HCT116 (cell line): Measurements from ENCODE around the gene TAF4. TPM values are rescaled to one million over a fixed set of nuclear protein-coding genes. Genes with fewer than 3 reads are reported as not detected.
"Not testable (repeated sequence)": the region's sequence is repeated elsewhere in the genome, so short reads cannot be mapped to it uniquely, and the experiment has no call there.

ENCODE experiments used
- ATAC-seq: fragments of 200-7000 bp; cut with Tn5 transposase; 2 replicates; pipeline ENCODE4 v1.9.1; 2020; ENCODE audit warnings: mild to moderate bottlenecking, moderate library complexity
- BruUV-seq: library from RNA; stranded (reverse); fragments of 400-500 nt; replicated peaks from 2 replicates; lab custom pipeline; 2021; lab: Mats Ljungman, UMichigan
- CTCF ChIA-PET: fragments of 300-600 bp; sonication (Branson Sonifier 250); formaldehyde crosslinking; loops from one replicate; lab custom pipeline; 2021; ENCODE audit warnings: antibody characterized with exemption; lab: Charles Lee
- POLR2A ChIA-PET: fragments of 300-600, 350-600 bp; sonication (Branson Sonifier 250); formaldehyde crosslinking; loops from one replicate; lab custom pipeline; 2021; ENCODE audit warnings: antibody characterized with exemption; lab: Charles Lee
- RAD21 ChIA-PET, 2 experiments: fragments of 300-600 bp; sonication (Branson Sonifier 250); formaldehyde crosslinking; loops; one replicate each; lab custom pipeline; 2023; ENCODE audit warnings: low total read pairs in 2 of 2; ENCODE audit not compliant: uncharacterized antibody in 2 of 2, unreplicated experiment in 2 of 2, low non-redundant PET in 1 of 2; lab: Charles Lee
- DNase-seq: peaks from one replicate; pipeline ENCODE4 v3.0.0-alpha.2; 2010; ENCODE audit warnings: low read depth, low spot score
- H2AFZ ChIP-seq: fragments of 200-600 bp; shearing (Covaris generic), sonication (generic); 2 replicates; pipeline ENCODE4 v1.6.1; 2017; ENCODE audit warnings: low read depth, mixed run types, mixed read lengths, antibody characterized with exemption, low read length; ENCODE audit not compliant: poor library complexity, severe bottlenecking
- H3K27ac ChIP-seq: 2 replicates; pipeline ENCODE4 v1.5.1; 2012; ENCODE audit warnings: low read depth, low read length
- H3K27me3 ChIP-seq: fragments of 200-600 bp; sonication (generic); 2 replicates; pipeline ENCODE4 v1.6.1; 2016; ENCODE audit warnings: mixed run types, low read length, mixed read lengths; ENCODE audit not compliant: insufficient read depth
- H3K36me3 ChIP-seq, 2 experiments: fragments of 200-500 bp in 1 of 2; fragments of 200-600 bp in 1 of 2; sonication (Bioruptor generic) in 1 of 2; sonication (generic) in 1 of 2; 2 replicates each; pipeline versions ENCODE4 v1.5.1 to v1.6.1; 2014 to 2016; ENCODE audit warnings: low read length in 2 of 2, inconsistent platforms in 1 of 2, mixed read lengths in 1 of 2, mixed run types in 1 of 2; ENCODE audit not compliant: insufficient read depth in 2 of 2, control insufficient read depth in 1 of 2
- H3K4me1 ChIP-seq, 2 experiments: fragments of 200-600 bp in 1 of 2; sonication (generic) in 1 of 2; 2 replicates each; pipeline versions ENCODE4 v1.5.1 to v1.6.1; 2012 to 2017; ENCODE audit warnings: low read length in 2 of 2, inconsistent platforms in 1 of 2, mild to moderate bottlenecking in 1 of 2, mixed read lengths in 1 of 2, mixed run types in 1 of 2, moderate library complexity in 1 of 2; ENCODE audit not compliant: insufficient read depth in 2 of 2, control insufficient read depth in 1 of 2
- H3K4me2 ChIP-seq: fragments of 200-600 bp; sonication (generic); 2 replicates; pipeline ENCODE4 v1.6.1; 2017; ENCODE audit warnings: mixed run types, low read length, mixed read lengths
- H3K4me3 ChIP-seq, 2 experiments: fragments of 200-600 bp in 1 of 2; sonication (generic) in 1 of 2; replicated peaks in 1 of 2; 2 replicates each; pipeline ENCODE4 v1.5.1; 2011 to 2016; ENCODE audit warnings: low read length in 2 of 2, control low read depth in 1 of 2, low read depth in 1 of 2, mild to moderate bottlenecking in 1 of 2, mixed read lengths in 1 of 2, mixed run types in 1 of 2
- H3K79me2 ChIP-seq: fragments of 200-600 bp; sonication (generic); 2 replicates; pipeline ENCODE4 v1.6.1; 2017; ENCODE audit warnings: mild to moderate bottlenecking, mixed run types, low read length, moderate library complexity, mixed read lengths; ENCODE audit not compliant: insufficient read depth
- H3K9ac ChIP-seq: fragments of 200-600 bp; sonication (generic); 2 replicates; pipeline ENCODE4 v1.6.1; 2016; ENCODE audit warnings: low read length, mixed read lengths
- H3K9me2 ChIP-seq: fragments of 200-600 bp; sonication (generic), shearing (Covaris generic); 2 replicates; pipeline ENCODE4 v1.6.1; 2017; ENCODE audit warnings: mixed run types, mild to moderate bottlenecking, moderate library complexity; ENCODE audit not compliant: insufficient read depth
- H3K9me3 ChIP-seq, 2 experiments: fragments of 200-500 bp in 1 of 2; fragments of 200-600 bp in 1 of 2; sonication (Bioruptor generic) in 1 of 2; sonication (generic) in 1 of 2; 2 replicates each; pipeline ENCODE4 v1.6.1; 2014 to 2017; ENCODE audit warnings: low read length in 2 of 2, mixed read lengths in 2 of 2, inconsistent platforms in 1 of 2, low read depth in 1 of 2, mild to moderate bottlenecking in 1 of 2, mixed run types in 1 of 2, moderate library complexity in 1 of 2; ENCODE audit not compliant: control insufficient read depth in 1 of 2, insufficient read depth in 1 of 2
- H4K20me1 ChIP-seq: fragments of 200-600 bp; sonication (generic), shearing (Covaris generic); 2 replicates; pipeline ENCODE4 v1.6.1; 2017; ENCODE audit warnings: mixed run types, mild to moderate bottlenecking, moderate library complexity; ENCODE audit not compliant: insufficient read depth
- CBX3 ChIP-seq: IDR thresholded peaks from 2 replicates; pipeline ENCODE4 v1.6.1; 2012; ENCODE audit warnings: low read depth
- CEBPB ChIP-seq: IDR thresholded peaks from 2 replicates; pipeline ENCODE4 v1.6.1; 2012; ENCODE audit warnings: low read depth
- EGR1 ChIP-seq: IDR thresholded peaks from 2 replicates; pipeline ENCODE4 v1.6.1; 2012; ENCODE audit warnings: low read depth
- ELF1 ChIP-seq: IDR thresholded peaks from 2 replicates; pipeline ENCODE4 v1.6.1; 2012; ENCODE audit warnings: low read depth, borderline replicate concordance
- POLR2AphosphoS5 ChIP-seq: IDR thresholded peaks from 2 replicates; pipeline ENCODE4 v1.6.1; 2011; ENCODE audit warnings: mild to moderate bottlenecking, low read depth, low read length, moderate library complexity
- RAD21 ChIP-seq: IDR thresholded peaks from 2 replicates; pipeline ENCODE4 v1.6.1; 2012; ENCODE audit warnings: low read depth, mild to moderate bottlenecking
- SIN3A ChIP-seq: IDR thresholded peaks from 2 replicates; pipeline ENCODE4 v1.6.1; 2012; ENCODE audit warnings: low read depth
- SP1 ChIP-seq: IDR thresholded peaks from 2 replicates; pipeline ENCODE4 v1.6.1; 2012; ENCODE audit warnings: low read depth
- SRF ChIP-seq: IDR thresholded peaks from 2 replicates; pipeline ENCODE4 v1.6.1; 2012; ENCODE audit warnings: low read depth
- TCF7L2 ChIP-seq: IDR thresholded peaks from 2 replicates; pipeline ENCODE4 v1.7.0; 2011; ENCODE audit warnings: borderline replicate concordance, inconsistent platforms; ENCODE audit not compliant: insufficient read depth, insufficient read length; ENCODE audit errors: extremely low read depth
- ZFX ChIP-seq: fragments of 450-650 bp; IDR thresholded peaks from 2 replicates; pipeline ENCODE4 v1.6.1; 2017
- intact Hi-C: fragments of 100-400 bp; cut with micrococcal nuclease; formaldehyde crosslinking; loops from 2 replicates; pipeline ENCODE4 v1.10.0; 2022
- total RNA-seq: library from RNA; stranded (reverse); gene quantifications from one replicate; pipeline ENCODE4 v1.2.1, GENCODE V29; 2021; ENCODE audit not compliant: unreplicated experiment
- TF ChIP-seq, protein P1 (sequence below): IDR thresholded peaks from 2 replicates; pipeline ENCODE4 v1.6.1; 2012
- TF ChIP-seq, protein P2 (sequence below): IDR thresholded peaks from 2 replicates; pipeline ENCODE4 v1.6.1; 2011; ENCODE audit warnings: mild to moderate bottlenecking, low read length, moderate library complexity; ENCODE audit not compliant: insufficient replicate concordance; ENCODE audit errors: extremely low read depth
- TF ChIP-seq, protein P3 (sequence below): IDR thresholded peaks from 2 replicates; pipeline ENCODE4 v1.6.1; 2012; ENCODE audit warnings: low read depth

Gene TAF4
- total RNA-seq, 1 experiment from 2014 or later = 26.8 TPM

DNA sequence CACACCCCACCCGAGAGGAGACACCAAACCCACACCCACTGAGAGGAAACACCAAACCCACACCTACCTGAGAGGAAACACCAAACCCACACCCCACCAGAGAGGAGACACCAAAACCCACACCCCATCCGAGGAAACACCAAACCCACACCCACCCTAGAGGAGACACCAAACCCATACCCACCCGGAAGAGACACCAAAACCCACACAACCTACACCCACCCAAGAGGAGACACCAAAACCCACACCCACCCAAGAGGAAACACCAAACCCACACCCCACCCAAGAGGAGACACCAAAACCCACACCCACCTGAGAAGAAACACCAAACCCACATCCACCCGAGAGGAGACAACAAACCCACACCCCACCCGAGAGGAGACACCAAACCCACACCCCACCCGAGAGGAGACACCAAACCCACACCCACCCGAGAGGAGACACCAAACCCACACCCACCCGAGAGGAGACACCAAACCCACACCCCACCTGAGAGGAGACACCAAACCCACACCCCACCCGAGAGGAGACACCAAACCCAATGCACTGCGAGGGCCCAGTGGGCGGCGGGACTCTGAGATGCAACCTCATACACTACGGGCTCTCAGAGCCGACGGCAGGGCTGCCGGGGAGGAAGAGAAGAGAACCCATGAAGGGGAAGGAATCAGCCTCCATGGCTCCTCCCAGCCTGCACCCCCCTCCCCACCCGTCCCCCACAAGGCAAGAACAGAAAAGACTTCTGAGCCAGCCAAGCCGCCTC is 83.3 kb downstream of the TAF4 start:
- Histone ChIP-seq H3K9me3 (no peaks in the 10 kb centered on the region), H2AFZ (no peak overlapping the region), H3K79me2 (peaks cover 3% of the 10 kb centered on the region), H3K9me2 (no peaks in the 10 kb centered on the region), H4K20me1 (no peaks in the 10 kb centered on the region), H3K4me2 (no peak overlapping the region), H3K36me3 (peaks cover 0 to 4% of the 10 kb centered on the region in 2 experiments; a peak in 2 of 4 replicates), H3K9ac (no peak overlapping the region), H3K27ac (no peak overlapping the region), H3K27me3 (no peaks in the 10 kb centered on the region), H3K4me1 (no peaks in the 10 kb centered on the region), H3K4me3 (no peak overlapping the region)
- ChIA-PET POLR2A (no interaction called here), CTCF (no interaction called here), RAD21 (no interaction called here)
- no peak for TF ChIP-seq ELF1
- no peak for TF ChIP-seq POLR2AphosphoS5
- TF ChIP-seq, protein P1, sequence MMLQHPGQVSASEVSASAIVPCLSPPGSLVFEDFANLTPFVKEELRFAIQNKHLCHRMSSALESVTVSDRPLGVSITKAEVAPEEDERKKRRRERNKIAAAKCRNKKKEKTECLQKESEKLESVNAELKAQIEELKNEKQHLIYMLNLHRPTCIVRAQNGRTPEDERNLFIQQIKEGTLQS = no peak
- no peak for TF ChIP-seq TCF7L2
- no peak for TF ChIP-seq CEBPB
- TF ChIP-seq ZFX = no peak
- no peak for TF ChIP-seq SP1
- no peak for TF ChIP-seq RAD21
- TF ChIP-seq EGR1 = no peak
- no peak for TF ChIP-seq SIN3A
- no peak for TF ChIP-seq SRF
- TF ChIP-seq, protein P2, sequence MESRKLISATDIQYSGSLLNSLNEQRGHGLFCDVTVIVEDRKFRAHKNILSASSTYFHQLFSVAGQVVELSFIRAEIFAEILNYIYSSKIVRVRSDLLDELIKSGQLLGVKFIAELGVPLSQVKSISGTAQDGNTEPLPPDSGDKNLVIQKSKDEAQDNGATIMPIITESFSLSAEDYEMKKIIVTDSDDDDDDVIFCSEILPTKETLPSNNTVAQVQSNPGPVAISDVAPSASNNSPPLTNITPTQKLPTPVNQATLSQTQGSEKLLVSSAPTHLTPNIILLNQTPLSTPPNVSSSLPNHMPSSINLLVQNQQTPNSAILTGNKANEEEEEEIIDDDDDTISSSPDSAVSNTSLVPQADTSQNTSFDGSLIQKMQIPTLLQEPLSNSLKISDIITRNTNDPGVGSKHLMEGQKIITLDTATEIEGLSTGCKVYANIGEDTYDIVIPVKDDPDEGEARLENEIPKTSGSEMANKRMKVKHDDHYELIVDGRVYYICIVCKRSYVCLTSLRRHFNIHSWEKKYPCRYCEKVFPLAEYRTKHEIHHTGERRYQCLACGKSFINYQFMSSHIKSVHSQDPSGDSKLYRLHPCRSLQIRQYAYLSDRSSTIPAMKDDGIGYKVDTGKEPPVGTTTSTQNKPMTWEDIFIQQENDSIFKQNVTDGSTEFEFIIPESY = no peak
- TF ChIP-seq CBX3 = no peak
- TF ChIP-seq, protein P3, sequence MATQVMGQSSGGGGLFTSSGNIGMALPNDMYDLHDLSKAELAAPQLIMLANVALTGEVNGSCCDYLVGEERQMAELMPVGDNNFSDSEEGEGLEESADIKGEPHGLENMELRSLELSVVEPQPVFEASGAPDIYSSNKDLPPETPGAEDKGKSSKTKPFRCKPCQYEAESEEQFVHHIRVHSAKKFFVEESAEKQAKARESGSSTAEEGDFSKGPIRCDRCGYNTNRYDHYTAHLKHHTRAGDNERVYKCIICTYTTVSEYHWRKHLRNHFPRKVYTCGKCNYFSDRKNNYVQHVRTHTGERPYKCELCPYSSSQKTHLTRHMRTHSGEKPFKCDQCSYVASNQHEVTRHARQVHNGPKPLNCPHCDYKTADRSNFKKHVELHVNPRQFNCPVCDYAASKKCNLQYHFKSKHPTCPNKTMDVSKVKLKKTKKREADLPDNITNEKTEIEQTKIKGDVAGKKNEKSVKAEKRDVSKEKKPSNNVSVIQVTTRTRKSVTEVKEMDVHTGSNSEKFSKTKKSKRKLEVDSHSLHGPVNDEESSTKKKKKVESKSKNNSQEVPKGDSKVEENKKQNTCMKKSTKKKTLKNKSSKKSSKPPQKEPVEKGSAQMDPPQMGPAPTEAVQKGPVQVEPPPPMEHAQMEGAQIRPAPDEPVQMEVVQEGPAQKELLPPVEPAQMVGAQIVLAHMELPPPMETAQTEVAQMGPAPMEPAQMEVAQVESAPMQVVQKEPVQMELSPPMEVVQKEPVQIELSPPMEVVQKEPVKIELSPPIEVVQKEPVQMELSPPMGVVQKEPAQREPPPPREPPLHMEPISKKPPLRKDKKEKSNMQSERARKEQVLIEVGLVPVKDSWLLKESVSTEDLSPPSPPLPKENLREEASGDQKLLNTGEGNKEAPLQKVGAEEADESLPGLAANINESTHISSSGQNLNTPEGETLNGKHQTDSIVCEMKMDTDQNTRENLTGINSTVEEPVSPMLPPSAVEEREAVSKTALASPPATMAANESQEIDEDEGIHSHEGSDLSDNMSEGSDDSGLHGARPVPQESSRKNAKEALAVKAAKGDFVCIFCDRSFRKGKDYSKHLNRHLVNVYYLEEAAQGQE = no peak
- intact Hi-C loops = no loop called here
- no peak for ATAC-seq
- no peak for DNase-seq
- no TSS peak for BruUV-seq

DNA sequence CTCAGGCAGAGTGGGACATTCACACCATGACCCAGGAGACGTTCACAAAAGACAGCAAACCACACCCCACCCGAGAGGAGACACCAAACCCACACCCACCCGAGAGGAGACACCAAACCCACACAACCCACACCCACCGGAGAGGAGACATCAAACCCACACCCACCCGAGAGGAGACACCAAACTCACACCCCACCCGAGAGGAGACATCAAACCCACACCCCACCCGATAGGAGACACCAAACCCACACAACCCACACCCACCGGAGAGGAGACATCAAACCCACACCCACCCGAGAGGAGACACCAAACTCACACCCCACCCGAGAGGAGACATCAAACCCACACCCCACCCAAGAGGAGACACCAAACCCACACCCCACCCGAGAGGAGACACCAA is 84.0 kb downstream of the TAF4 start:
- H3K9me3 ChIP-seq, H2AFZ ChIP-seq, H3K27ac ChIP-seq, H4K20me1 ChIP-seq, H3K9ac ChIP-seq, H3K4me3 ChIP-seq, intact Hi-C loops, DNase-seq, BruUV-seq, H3K4me1 ChIP-seq, RAD21 ChIA-PET, H3K27me3 ChIP-seq, CTCF ChIA-PET, H3K9me2 ChIP-seq, H3K36me3 ChIP-seq, H3K4me2 ChIP-seq, POLR2A ChIA-PET, ATAC-seq, H3K79me2 ChIP-seq: not testable (repeated sequence)
